ENCODE data around the gene KLF6.

KLF6 gene

GRCh38 chr10:3787816-3788215, 2.8 kb upstream of the KLF6 start:
- DNase-seq (ENCODE audit: low spot score) = no peak

GRCh38 chr10:3787016-3787400, 2.0 kb upstream of the KLF6 start:
- DNase-seq (ENCODE audit: low spot score) = no peak

- DNase-seq (ENCODE audit: low spot score) = no peak
These were observed 1.4 kb upstream of the KLF6 start for GRCh38 chr10:3786295-3787015.

- peak; percentile 51 for DNase-seq (ENCODE audit: low spot score)
These were observed 852 bp upstream of the KLF6 start for GRCh38 chr10:3785851-3786271.

GRCh38 chr10:3785251-3785850, 342 bp upstream of the KLF6 start:
- DNase-seq (ENCODE audit: low spot score) = peak; percentile 100

GRCh38 chr10:3783682-3784432, 1.2 kb downstream of the KLF6 start:
- peak; percentile 54 for DNase-seq (ENCODE audit: low spot score)

- peak; percentile 62 for DNase-seq (ENCODE audit: low spot score)
These were observed 1.7 kb downstream of the KLF6 start for GRCh38 chr10:3783316-3783681.

- no peak for DNase-seq (ENCODE audit: low spot score)
These were observed 2.3 kb downstream of the KLF6 start for GRCh38 chr10:3782451-3783315.

- DNase-seq (ENCODE audit: low spot score) = no peak
These were observed 2.9 kb downstream of the KLF6 start for GRCh38 chr10:3782146-3782450.

GRCh38 chr10:3781468-3782145, 3.4 kb downstream of the KLF6 start:
- no peak for DNase-seq (ENCODE audit: low spot score)

GRCh38 chr10:3780771-3781467, 4.1 kb downstream of the KLF6 start:
- DNase-seq (ENCODE audit: low spot score) = no peak

- DNase-seq (ENCODE audit: low spot score) = no peak
These were observed 4.8 kb downstream of the KLF6 start for GRCh38 chr10:3780021-3780770.

GRCh38 chr10:3779158-3779741, 5.8 kb downstream of the KLF6 start:
- no peak for DNase-seq (ENCODE audit: low spot score)

- no peak for DNase-seq (ENCODE audit: low spot score)
These were observed 6.3 kb downstream of the KLF6 start for GRCh38 chr10:3778692-3779157.

- DNase-seq (ENCODE audit: low spot score) = no peak
These were observed 6.9 kb downstream of the KLF6 start for GRCh38 chr10:3777981-3778691.

GRCh38 chr10:3776796-3777571, 8.0 kb downstream of the KLF6 start:
- DNase-seq (ENCODE audit: low spot score) = no peak

- no peak for DNase-seq (ENCODE audit: low spot score)
These were observed 9.1 kb downstream of the KLF6 start for GRCh38 chr10:3775696-3776551.

All from D341Med (cell line).